Uterus (tissue), 2 donors: Measurements from ENCODE around the gene TRAF4.
"Not testable (repeated sequence)": the region's sequence is repeated elsewhere in the genome, so short reads cannot be mapped to it uniquely, and the experiment has no call there.

ENCODE experiments used
- CTCF ChIP-seq, 4 experiments: fragments of 200-600 bp in 2 of 4; fragments of 450-650 bp in 2 of 4; sonication (generic) in 2 of 4; IDR thresholded peaks; one replicate each; pipeline ENCODE4 v1.5.1; 2016 to 2019; ENCODE audit warnings: antibody characterized with exemption in 4 of 4, mild to moderate bottlenecking in 2 of 4, moderate library complexity in 1 of 4
- POLR2A ChIP-seq, 2 donors: fragments of 450-650 bp; IDR thresholded peaks; one replicate each; pipeline ENCODE4 v1.6.1; 2016; ENCODE audit warnings: antibody characterized with exemption in 2 of 2, mild to moderate bottlenecking in 1 of 2, moderate library complexity in 1 of 2

- not testable (repeated sequence) for TF ChIP-seq CTCF, POLR2A (IDR thresholded peaks at IDR 0.05)
Observed at GRCh38 chr17:28779601-28780000, 35.8 kb downstream of the TRAF4 start.
